Right renal cortex interstitium (tissue), 3 donors: ENCODE data around the gene RPS6KA3. TPM values are rescaled to one million over a fixed set of nuclear protein-coding genes. Genes with fewer than 3 reads are reported as not detected.

ENCODE experiments used
- DNase-seq, 3 donors: peaks; one replicate each; pipeline ENCODE4 v3.0.0-alpha.2; 2013; ENCODE audit warnings: low read depth in 3 of 3, low spot score in 2 of 3
- polyA plus RNA-seq, 3 donors: library from polyadenylated mRNA; unstranded; fragments of 120-200 nt; gene quantifications; one replicate each; pipeline ENCODE4 v1.2.1, GENCODE V29; 2013; ENCODE audit not compliant: insufficient read length in 3 of 3

The RPS6KA3 gene
- polyA plus RNA-seq, 3 donors: 34.3 to 36.7 (median 34.7) TPM

DNA sequence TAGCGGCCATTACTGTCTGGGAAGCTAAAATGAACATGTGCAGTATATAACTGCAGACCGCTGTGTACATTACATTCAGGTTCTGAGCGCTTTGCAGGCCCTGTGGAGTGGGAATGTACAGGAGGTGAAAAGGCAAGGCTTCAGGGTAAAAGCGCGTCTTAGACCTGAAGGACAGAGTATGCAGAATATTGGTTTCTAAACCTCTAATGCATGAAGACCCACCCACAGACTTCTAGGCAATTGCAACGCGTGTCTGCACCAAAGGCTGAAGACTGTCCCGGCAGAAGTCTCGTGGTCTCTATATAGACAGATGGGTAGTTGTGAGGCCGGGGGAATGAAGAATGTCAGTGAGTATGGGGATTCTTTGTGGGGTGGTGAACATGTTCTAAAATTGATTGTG, 155.4 kb downstream of the RPS6KA3 start:
- no peak for DNase-seq

DNA sequence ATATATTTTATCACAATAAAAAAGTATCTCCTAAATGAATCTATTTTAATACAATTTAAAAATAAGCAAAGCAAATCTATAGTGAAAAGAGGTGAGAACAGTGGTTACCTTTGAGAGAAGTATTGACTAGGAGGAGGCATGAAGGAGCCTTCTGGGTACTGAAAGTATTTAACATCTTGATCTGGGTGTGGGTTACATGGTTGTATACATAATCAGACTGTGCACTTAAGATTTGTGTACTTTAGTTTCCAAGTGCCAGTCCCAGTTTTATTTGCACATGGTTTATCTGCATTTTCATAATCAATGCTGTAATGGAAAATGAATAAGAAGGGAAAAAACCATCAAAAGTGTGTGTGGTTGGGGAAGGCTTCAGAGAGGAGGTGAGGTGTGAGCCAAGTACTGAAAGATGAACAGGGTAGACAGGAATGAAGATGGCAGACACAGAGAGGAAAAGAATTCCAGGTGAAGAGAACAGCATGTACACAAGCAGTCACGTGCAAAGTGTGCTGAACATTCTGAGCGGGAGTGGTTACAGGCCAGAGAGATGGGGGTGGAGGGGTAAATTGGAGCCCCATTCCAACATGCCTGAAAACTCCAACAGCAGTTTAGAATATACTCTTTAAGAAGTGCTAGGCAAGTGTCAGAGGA, 164.7 kb downstream of the RPS6KA3 start:
- no peak for DNase-seq

Other genes with a start within 250 kb of the RPS6KA3 start
- gene MAP7D2, start 150.0 kb downstream of the RPS6KA3 start, polyA plus RNA-seq: 1 to 10 TPM; 2.7 to 3.5 (median 3.1) TPM
- gene EIF1AX, start 125.1 kb downstream of the RPS6KA3 start, polyA plus RNA-seq: 100 to 1,000 TPM in 2 of 3 donors, 10 to 100 TPM in 1; 92.6 to 107 (median 102) TPM